WTC11 (cell line): ENCODE results near the gene CACNA1A. TPM values are rescaled to one million over a fixed set of nuclear protein-coding genes. Genes with fewer than 3 reads are reported as not detected.
"Not testable (repeated sequence)": the region's sequence is repeated elsewhere in the genome, so short reads cannot be mapped to it uniquely, and the experiment has no call there.

ENCODE experiments used
- ATAC-seq: fragments of 200-7000 bp; cut with Tn5 transposase; 2 replicates; pipeline ENCODE4 v1.10.0; 2021; ENCODE audit warnings: mild to moderate bottlenecking, moderate library complexity
- CTCF ChIA-PET: fragments of 300-600 bp; sonication (Branson Sonifier 250); formaldehyde crosslinking; loops from one replicate; lab custom pipeline; 2021; ENCODE audit warnings: antibody characterized with exemption; lab: Charles Lee
- POLR2A ChIA-PET: fragments of 350-600 bp; sonication (Branson Sonifier 250); formaldehyde crosslinking; loops from one replicate; lab custom pipeline; 2021; ENCODE audit warnings: antibody characterized with exemption; lab: Charles Lee
- DNase-seq: peaks from one replicate; pipeline ENCODE4 v3.0.0; 2021; ENCODE audit warnings: low spot score
- H3K27ac Mint-ChIP-seq: 2 replicates; pipeline ENCODE4 v1.8.0; 2021; ENCODE audit warnings: mixed read lengths
- H3K27me3 Mint-ChIP-seq: 2 replicates; pipeline ENCODE4 v1.8.0; 2021; ENCODE audit warnings: low read depth, mild to moderate bottlenecking, moderate library complexity, mixed read lengths
- H3K36me3 Mint-ChIP-seq: 2 replicates; pipeline ENCODE4 v1.8.0; 2021; ENCODE audit warnings: mixed read lengths
- H3K4me1 Mint-ChIP-seq: 2 replicates; pipeline ENCODE4 v1.8.0; 2022; ENCODE audit warnings: mixed read lengths
- H3K4me3 Mint-ChIP-seq: 2 replicates; pipeline ENCODE4 v1.8.0; 2021; ENCODE audit warnings: mild to moderate bottlenecking, moderate library complexity, mixed read lengths
- H3K9me3 Mint-ChIP-seq: 2 replicates; pipeline ENCODE4 v1.8.0; 2021; ENCODE audit warnings: mixed read lengths
- ATF1 ChIP-seq: sonication (generic); formaldehyde crosslinking; IDR thresholded peaks from 2 replicates; pipeline ENCODE4 v1.8.1; 2023; ENCODE audit warnings: mild to moderate bottlenecking, moderate library complexity, missing genetic modification reagents
- ATF3 ChIP-seq: sonication (generic); formaldehyde crosslinking; conservative IDR thresholded peaks from 2 replicates; pipeline ENCODE4 v1.8.1; 2022; ENCODE audit warnings: mild to moderate bottlenecking, missing genetic modification reagents
- ATF6 ChIP-seq: sonication (generic); formaldehyde crosslinking; IDR thresholded peaks from 2 replicates; pipeline ENCODE4 v1.8.1; 2023; ENCODE audit warnings: mild to moderate bottlenecking, missing genetic modification reagents
- CREB1 ChIP-seq: sonication (generic); formaldehyde crosslinking; IDR thresholded peaks from 2 replicates; pipeline ENCODE4 v1.8.0; 2023; ENCODE audit warnings: mild to moderate bottlenecking, missing genetic modification reagents
- EMX1 ChIP-seq: fragments of 250-450 bp; sonication (Bioruptor Pico); IDR thresholded peaks from 2 replicates; pipeline ENCODE4 v1.8.0; 2021; ENCODE audit warnings: mild to moderate bottlenecking
- ESRRA ChIP-seq: sonication (generic); formaldehyde crosslinking; IDR thresholded peaks from 2 replicates; pipeline ENCODE4 v1.8.1; 2022; ENCODE audit warnings: mild to moderate bottlenecking, missing genetic modification reagents, borderline replicate concordance
- FOXP1 ChIP-seq: sonication (generic); formaldehyde crosslinking; IDR thresholded peaks from 2 replicates; pipeline ENCODE4 v1.8.0; 2022; ENCODE audit warnings: missing genetic modification reagents, mild to moderate bottlenecking, moderate library complexity, borderline replicate concordance
- HMGXB4 ChIP-seq: sonication (generic); formaldehyde crosslinking; IDR thresholded peaks from 2 replicates; pipeline ENCODE4 v1.8.1; 2023; ENCODE audit warnings: mild to moderate bottlenecking, moderate library complexity, missing genetic modification reagents
- IRF2 ChIP-seq: sonication (generic); formaldehyde crosslinking; IDR thresholded peaks from 2 replicates; pipeline ENCODE4 v1.8.0; 2022; ENCODE audit warnings: low read depth, missing genetic modification reagents, borderline replicate concordance
- MXD4 ChIP-seq: fragments of 250-450 bp; sonication (Bioruptor Pico); IDR thresholded peaks from 2 replicates; pipeline ENCODE4 v1.8.0; 2021; ENCODE audit warnings: mild to moderate bottlenecking, moderate library complexity, borderline replicate concordance
- MYBL2 ChIP-seq: sonication (generic); formaldehyde crosslinking; IDR thresholded peaks from 2 replicates; pipeline ENCODE4 v1.8.1; 2023; ENCODE audit warnings: mild to moderate bottlenecking, moderate library complexity, missing genetic modification reagents
- PRRX2 ChIP-seq: fragments of 250-450 bp; sonication (Bioruptor Pico); IDR thresholded peaks from 2 replicates; pipeline ENCODE4 v1.8.0; 2021; ENCODE audit warnings: mild to moderate bottlenecking
- SP1 ChIP-seq: sonication (generic); formaldehyde crosslinking; conservative IDR thresholded peaks from 2 replicates; pipeline ENCODE4 v1.8.1; 2022; ENCODE audit warnings: missing genetic modification reagents
- TP53 ChIP-seq: sonication (generic); formaldehyde crosslinking; IDR thresholded peaks from 2 replicates; pipeline ENCODE4 v1.8.1; 2023; ENCODE audit warnings: mild to moderate bottlenecking, missing genetic modification reagents
- USF2 ChIP-seq: sonication (generic); formaldehyde crosslinking; IDR thresholded peaks from 2 replicates; pipeline ENCODE4 v1.8.1; 2023; ENCODE audit warnings: mild to moderate bottlenecking, missing genetic modification reagents, moderate library complexity
- ZNF232 ChIP-seq: sonication (generic); formaldehyde crosslinking; IDR thresholded peaks from 2 replicates; pipeline ENCODE4 v1.8.0; 2022; ENCODE audit warnings: mild to moderate bottlenecking, missing genetic modification reagents
- ZNF263 ChIP-seq: sonication (generic); formaldehyde crosslinking; IDR thresholded peaks from 2 replicates; pipeline ENCODE4 v1.8.1; 2022; ENCODE audit warnings: low read depth, mild to moderate bottlenecking, moderate library complexity, missing genetic modification reagents
- ZNF396 ChIP-seq: fragments of 250-450 bp; sonication (Bioruptor Pico); IDR thresholded peaks from 2 replicates; pipeline ENCODE4 v1.8.0; 2021; ENCODE audit warnings: mild to moderate bottlenecking, moderate library complexity, borderline replicate concordance
- ZNF423 ChIP-seq: fragments of 250-450 bp; sonication (Bioruptor Pico); IDR thresholded peaks from 2 replicates; pipeline ENCODE4 v2.1.2; 2022; ENCODE audit warnings: mild to moderate bottlenecking, moderate library complexity
- ZNF671 ChIP-seq: fragments of 250-450 bp; sonication (Bioruptor Pico); IDR thresholded peaks from 2 replicates; pipeline ENCODE4 v1.8.0; 2021; ENCODE audit warnings: mild to moderate bottlenecking
- total RNA-seq: library from RNA; stranded (reverse); gene quantifications from 3 replicates; pipeline ENCODE4 v1.2.3, GENCODE V29; 2021
- TF ChIP-seq, protein P1 (sequence below): fragments of 250-450 bp; sonication (Bioruptor Pico); IDR thresholded peaks from 2 replicates; pipeline ENCODE4 v1.9.0; 2021; ENCODE audit warnings: mild to moderate bottlenecking
- TF ChIP-seq, protein P2 (sequence below): fragments of 250-450 bp; sonication (Bioruptor Pico); IDR thresholded peaks from 2 replicates; pipeline ENCODE4 v1.9.0; 2021; ENCODE audit warnings: mild to moderate bottlenecking
- TF ChIP-seq, protein P3 (sequence below): sonication (generic); formaldehyde crosslinking; IDR thresholded peaks from 2 replicates; pipeline ENCODE4 v1.8.1; 2023; ENCODE audit warnings: mild to moderate bottlenecking, missing genetic modification reagents

The CACNA1A gene
- total RNA-seq, 1 experiment from 2014 or later: 28.9 TPM

- DNase-seq: no peak
- TF ChIP-seq TP53 (no peak), ZNF232 (CRISPR knock-in tag) (no peak), EMX1 (CRISPR knock-in tag) (no peak), ATF3 (CRISPR knock-in tag) (no peak), SP1 (CRISPR knock-in tag) (no peak), ESRRA (no peak)
- TF ChIP-seq, protein P1, sequence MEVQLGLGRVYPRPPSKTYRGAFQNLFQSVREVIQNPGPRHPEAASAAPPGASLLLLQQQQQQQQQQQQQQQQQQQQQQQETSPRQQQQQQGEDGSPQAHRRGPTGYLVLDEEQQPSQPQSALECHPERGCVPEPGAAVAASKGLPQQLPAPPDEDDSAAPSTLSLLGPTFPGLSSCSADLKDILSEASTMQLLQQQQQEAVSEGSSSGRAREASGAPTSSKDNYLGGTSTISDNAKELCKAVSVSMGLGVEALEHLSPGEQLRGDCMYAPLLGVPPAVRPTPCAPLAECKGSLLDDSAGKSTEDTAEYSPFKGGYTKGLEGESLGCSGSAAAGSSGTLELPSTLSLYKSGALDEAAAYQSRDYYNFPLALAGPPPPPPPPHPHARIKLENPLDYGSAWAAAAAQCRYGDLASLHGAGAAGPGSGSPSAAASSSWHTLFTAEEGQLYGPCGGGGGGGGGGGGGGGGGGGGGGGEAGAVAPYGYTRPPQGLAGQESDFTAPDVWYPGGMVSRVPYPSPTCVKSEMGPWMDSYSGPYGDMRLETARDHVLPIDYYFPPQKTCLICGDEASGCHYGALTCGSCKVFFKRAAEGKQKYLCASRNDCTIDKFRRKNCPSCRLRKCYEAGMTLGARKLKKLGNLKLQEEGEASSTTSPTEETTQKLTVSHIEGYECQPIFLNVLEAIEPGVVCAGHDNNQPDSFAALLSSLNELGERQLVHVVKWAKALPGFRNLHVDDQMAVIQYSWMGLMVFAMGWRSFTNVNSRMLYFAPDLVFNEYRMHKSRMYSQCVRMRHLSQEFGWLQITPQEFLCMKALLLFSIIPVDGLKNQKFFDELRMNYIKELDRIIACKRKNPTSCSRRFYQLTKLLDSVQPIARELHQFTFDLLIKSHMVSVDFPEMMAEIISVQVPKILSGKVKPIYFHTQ (CRISPR knock-in tag): no peak
- TF ChIP-seq, all 79 proteins: peak for 0
- Mint-ChIP-seq H3K4me3 (no peak overlapping the region), H3K27ac (no peak overlapping the region; the same call in 1 of the 2 replicates), H3K9me3 (no peaks in the 10 kb centered on the region), H3K36me3 (peaks cover 4% of the 10 kb centered on the region), H3K4me1 (peaks cover 48% of the 10 kb centered on the region), H3K27me3 (no peaks in the 10 kb centered on the region)
- no peak for ATAC-seq
- POLR2A ChIA-PET: interaction anchor here (0.6 kb wide), 1 partner anchor 1619 kb away, joined by 5 read pairs; no protein-coding TSS in a partner anchor
- CTCF ChIA-PET: interaction anchor here (2.8 kb wide), 1 partner anchor 24 kb away, joined by 11 read pairs; no protein-coding TSS in a partner anchor
Observed at GRCh38 chr19:13171146-13171545, 335.1 kb downstream of the CACNA1A start.

DNA sequence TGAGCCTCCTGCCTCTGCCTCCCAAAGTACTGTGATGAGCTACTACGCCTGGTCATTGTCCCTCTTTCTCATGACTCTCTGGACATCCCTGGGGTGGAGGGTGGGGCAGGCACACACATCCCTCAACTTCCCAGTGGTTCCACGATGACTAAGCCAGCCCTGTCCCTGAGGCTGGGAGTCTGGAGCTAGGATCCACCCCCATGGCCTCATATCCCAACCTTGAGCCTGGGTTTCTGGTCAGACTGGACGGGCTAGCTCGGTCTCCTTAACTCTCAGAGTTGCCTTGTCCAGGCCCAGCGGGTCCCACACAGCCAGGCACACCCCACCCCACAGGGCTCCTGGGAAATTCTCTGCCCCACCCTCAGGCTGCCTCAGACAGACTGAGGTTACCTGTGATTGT is 336.5 kb downstream of the CACNA1A start:
- no peak for ATAC-seq
- no peaks in the 10 kb centered on the region for H3K27me3 Mint-ChIP-seq
- TF ChIP-seq ATF1 (CRISPR knock-in tag): no peak
- no peak for TF ChIP-seq ATF6
- no peak for TF ChIP-seq MYBL2 (CRISPR knock-in tag)
- no peak for TF ChIP-seq MXD4
- no peak for TF ChIP-seq ZNF263 (CRISPR knock-in tag)
- TF ChIP-seq CREB1 (CRISPR knock-in tag): no peak
- TF ChIP-seq ZNF423: no peak
- TF ChIP-seq IRF2 (CRISPR knock-in tag): no peak
- no peak for TF ChIP-seq HMGXB4
- TF ChIP-seq ZNF396 (CRISPR knock-in tag): no peak
- TF ChIP-seq, protein P2, sequence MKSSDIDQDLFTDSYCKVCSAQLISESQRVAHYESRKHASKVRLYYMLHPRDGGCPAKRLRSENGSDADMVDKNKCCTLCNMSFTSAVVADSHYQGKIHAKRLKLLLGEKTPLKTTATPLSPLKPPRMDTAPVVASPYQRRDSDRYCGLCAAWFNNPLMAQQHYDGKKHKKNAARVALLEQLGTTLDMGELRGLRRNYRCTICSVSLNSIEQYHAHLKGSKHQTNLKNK (CRISPR knock-in tag): no peak
- TF ChIP-seq PRRX2 (CRISPR knock-in tag): no peak
- TF ChIP-seq ATF3 (CRISPR knock-in tag): no peak
- no peak for TF ChIP-seq ZNF671 (CRISPR knock-in tag)
- TF ChIP-seq USF2 (CRISPR knock-in tag): no peak
- no peak for TF ChIP-seq FOXP1
- TF ChIP-seq, protein P3, sequence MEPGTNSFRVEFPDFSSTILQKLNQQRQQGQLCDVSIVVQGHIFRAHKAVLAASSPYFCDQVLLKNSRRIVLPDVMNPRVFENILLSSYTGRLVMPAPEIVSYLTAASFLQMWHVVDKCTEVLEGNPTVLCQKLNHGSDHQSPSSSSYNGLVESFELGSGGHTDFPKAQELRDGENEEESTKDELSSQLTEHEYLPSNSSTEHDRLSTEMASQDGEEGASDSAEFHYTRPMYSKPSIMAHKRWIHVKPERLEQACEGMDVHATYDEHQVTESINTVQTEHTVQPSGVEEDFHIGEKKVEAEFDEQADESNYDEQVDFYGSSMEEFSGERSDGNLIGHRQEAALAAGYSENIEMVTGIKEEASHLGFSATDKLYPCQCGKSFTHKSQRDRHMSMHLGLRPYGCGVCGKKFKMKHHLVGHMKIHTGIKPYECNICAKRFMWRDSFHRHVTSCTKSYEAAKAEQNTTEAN: no peak
- TF ChIP-seq, all 79 proteins: peak for 0
- Mint-ChIP-seq H3K4me1 (peaks cover 62% of the 10 kb centered on the region), H3K27ac (peak overlapping the region; percentile 70), H3K9me3 (no peaks in the 10 kb centered on the region), H3K36me3 (peaks cover 4% of the 10 kb centered on the region), H3K4me3 (no peak overlapping the region)
- CTCF ChIA-PET: interaction anchor here (0.8 to 2.8 kb wide), 4 partner anchors 12 to 69 kb away, joined by 3 to 11 read pairs (median 4); partner anchors contain the start of genes IER2 and STX10
- POLR2A ChIA-PET: interaction anchor here (0.9 kb wide), 1 partner anchor 17 kb away, joined by 3 read pairs; no protein-coding TSS in a partner anchor
- DNase-seq: no peak

GRCh38 chr19:13166151-13166550 is 340.1 kb downstream of the CACNA1A start:
- not testable (repeated sequence) for ATAC-seq, H3K36me3 Mint-ChIP-seq, DNase-seq, H3K27me3 Mint-ChIP-seq, H3K9me3 Mint-ChIP-seq, H3K4me3 Mint-ChIP-seq
- Mint-ChIP-seq H3K27ac (peak overlapping the region; percentile 100), H3K4me1 (peaks cover 70% of the 10 kb centered on the region)
- ChIA-PET CTCF (interaction anchor here (0.6 to 2.9 kb wide), 2 partner anchors 29 to 68 kb away, joined by 5 to 37 read pairs; no protein-coding TSS in a partner anchor), POLR2A (interaction anchor here (8.6 kb wide), 1 partner anchor 12 kb away, joined by 167 read pairs; no protein-coding TSS in a partner anchor)
